ENCODE results near the gene ADNP2.

The ADNP2 gene

DNA sequence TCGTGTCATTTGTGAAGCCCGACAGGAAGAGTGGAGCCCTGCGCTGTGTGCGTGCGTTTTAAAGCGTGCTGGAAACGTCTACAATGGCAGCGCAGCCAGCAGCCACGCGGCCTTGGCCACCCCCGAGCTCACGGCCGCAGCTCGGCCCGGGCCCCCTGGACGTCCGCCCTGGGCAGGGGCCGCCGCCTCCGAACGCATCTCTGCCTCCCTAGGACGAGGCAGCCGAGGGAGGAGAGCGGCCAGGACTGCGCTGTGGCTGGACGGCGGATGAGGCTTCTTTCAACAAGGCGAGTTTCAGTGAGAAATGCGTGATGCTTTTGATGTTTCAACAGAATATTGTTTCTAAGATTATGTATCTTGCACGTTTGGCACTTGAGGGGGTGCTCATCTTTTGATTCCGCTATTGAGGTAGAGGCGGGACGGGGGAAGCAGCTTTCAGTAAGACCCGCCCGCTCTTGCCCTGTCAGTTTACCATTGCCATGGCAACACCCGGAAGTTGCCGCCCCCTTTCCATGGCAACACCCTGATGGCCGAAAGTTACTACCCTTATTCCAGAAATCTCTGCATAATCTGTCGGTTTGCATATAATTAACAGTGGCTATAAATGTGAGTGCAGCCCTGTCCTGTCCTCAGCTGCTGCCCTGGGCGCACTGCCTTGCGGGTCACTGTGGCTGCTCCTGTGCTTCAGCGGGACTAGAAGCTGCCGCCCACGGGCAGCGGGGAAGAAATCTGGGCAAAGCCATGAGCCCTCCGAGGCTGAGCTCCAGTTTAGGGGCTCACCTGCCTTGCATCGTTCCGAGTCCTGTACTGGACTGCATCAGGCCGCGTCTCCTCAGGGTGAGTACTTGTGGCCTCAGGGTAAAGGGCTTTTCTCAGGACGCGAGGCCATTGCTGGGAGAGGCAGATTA lies 38.6 kb downstream of the ADNP2 start:
- peaks cover 60% of the 10 kb centered on the region for H3K36me3 ChIP-seq (ENCODE audit: control insufficient read depth, insufficient read depth, low read length)
- H3K9ac ChIP-seq (ENCODE audit: low read length), result no peak overlapping the region
- H3K27ac ChIP-seq (ENCODE audit: low read depth, low read length), result no peak overlapping the region
- H3K4me1 ChIP-seq (ENCODE audit: control insufficient read depth, insufficient read depth, low read length), result no peaks in the 10 kb centered on the region
- H3K27me3 ChIP-seq (ENCODE audit: control insufficient read depth, insufficient read depth, low read length), result no peaks in the 10 kb centered on the region
- H3K9me3 ChIP-seq (ENCODE audit: control insufficient read depth, insufficient read depth, low read depth, low read length), result no peaks in the 10 kb centered on the region
- H3K4me3 ChIP-seq (ENCODE audit: low read depth, low read length), result peak overlapping the region; percentile 54; the same call in 1 of the 2 replicates

- no peak overlapping the region for H3K27ac ChIP-seq (ENCODE audit: low read depth, low read length)
- H3K9ac ChIP-seq (ENCODE audit: low read length), result no peak overlapping the region
- no peaks in the 10 kb centered on the region for H3K9me3 ChIP-seq (ENCODE audit: control insufficient read depth, insufficient read depth, low read depth, low read length)
- peaks cover 56% of the 10 kb centered on the region for H3K36me3 ChIP-seq (ENCODE audit: control insufficient read depth, insufficient read depth, low read length)
- no peaks in the 10 kb centered on the region for H3K4me1 ChIP-seq (ENCODE audit: control insufficient read depth, insufficient read depth, low read length)
- peak overlapping the region; percentile 54; the same call in 1 of the 2 replicates for H3K4me3 ChIP-seq (ENCODE audit: low read depth, low read length)
- H3K27me3 ChIP-seq (ENCODE audit: control insufficient read depth, insufficient read depth, low read length), result no peaks in the 10 kb centered on the region
Observed at GRCh38 chr18:80148326-80149199, 39.5 kb downstream of the ADNP2 start.

- no peak overlapping the region for H3K9ac ChIP-seq (ENCODE audit: low read length)
- H3K36me3 ChIP-seq (ENCODE audit: control insufficient read depth, insufficient read depth, low read length), result peaks cover 49% of the 10 kb centered on the region
- H3K27me3 ChIP-seq (ENCODE audit: control insufficient read depth, insufficient read depth, low read length), result no peaks in the 10 kb centered on the region
- H3K4me3 ChIP-seq (ENCODE audit: low read depth, low read length), result no peak overlapping the region
- no peaks in the 10 kb centered on the region for H3K4me1 ChIP-seq (ENCODE audit: control insufficient read depth, insufficient read depth, low read length)
- H3K9me3 ChIP-seq (ENCODE audit: control insufficient read depth, insufficient read depth, low read depth, low read length), result no peaks in the 10 kb centered on the region
- H3K27ac ChIP-seq (ENCODE audit: low read depth, low read length), result no peak overlapping the region
Observed at GRCh38 chr18:80149667-80150066, 40.6 kb downstream of the ADNP2 start.

- Histone ChIP-seq H3K36me3 (ENCODE audit: control insufficient read depth, insufficient read depth, low read length) (peaks cover 22% of the 10 kb centered on the region; the same call in 1 of the 2 replicates), H3K9me3 (ENCODE audit: control insufficient read depth, insufficient read depth, low read depth, low read length) (no peaks in the 10 kb centered on the region), H3K4me1 (ENCODE audit: control insufficient read depth, insufficient read depth, low read length) (no peaks in the 10 kb centered on the region)
Observed at GRCh38 chr18:80154293-80154692, 45.2 kb downstream of the ADNP2 start.

DNA sequence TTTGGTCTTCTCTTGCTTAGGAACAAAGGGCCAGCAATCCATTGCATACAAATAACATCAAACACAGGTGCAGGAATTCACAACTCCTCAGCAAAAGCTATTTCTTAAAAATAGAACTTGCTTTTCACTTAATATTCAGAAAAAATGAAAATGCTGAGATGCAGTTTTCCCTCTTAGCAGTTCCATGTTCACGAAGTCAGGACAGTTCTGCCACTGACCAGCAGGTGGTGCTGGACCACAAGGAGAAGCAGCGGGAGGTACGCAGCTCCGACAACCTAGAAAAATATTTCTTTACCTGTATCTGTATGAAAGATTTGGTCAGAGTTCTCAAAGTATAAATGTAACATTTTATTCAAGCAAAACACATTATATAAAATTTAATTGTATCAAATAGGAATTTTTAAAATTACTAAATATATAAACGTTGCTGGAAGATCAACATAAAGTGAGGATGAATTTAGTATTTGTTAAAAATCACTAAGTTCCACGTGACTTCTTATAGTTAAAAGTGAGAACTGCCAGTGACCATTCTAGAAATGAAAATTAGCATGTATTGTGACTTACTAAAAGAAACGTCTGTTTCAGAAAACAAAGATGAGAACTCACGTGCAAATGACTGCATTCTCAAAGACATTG lies 48.8 kb downstream of the ADNP2 start:
- Histone ChIP-seq H3K27ac (ENCODE audit: low read depth, low read length) (no peak overlapping the region), H3K4me1 (ENCODE audit: control insufficient read depth, insufficient read depth, low read length) (no peaks in the 10 kb centered on the region), H3K27me3 (ENCODE audit: control insufficient read depth, insufficient read depth, low read length) (no peaks in the 10 kb centered on the region; the same call in 1 of the 2 replicates), H3K9ac (ENCODE audit: low read length) (no peak overlapping the region), H3K9me3 (ENCODE audit: control insufficient read depth, insufficient read depth, low read depth, low read length) (peaks cover 4% of the 10 kb centered on the region; the same call in 1 of the 2 replicates), H3K4me3 (ENCODE audit: low read depth, low read length) (no peak overlapping the region), H3K36me3 (ENCODE audit: control insufficient read depth, insufficient read depth, low read length) (peaks cover 15% of the 10 kb centered on the region; the same call in 1 of the 2 replicates)

More at GRCh38 chr18:80154293-80154692, 45.2 kb downstream of the ADNP2 start:
- H3K4me3 ChIP-seq (ENCODE audit: low read depth, low read length), result no peak overlapping the region
- H3K9ac ChIP-seq (ENCODE audit: low read length), result no peak overlapping the region
- H3K27me3 ChIP-seq (ENCODE audit: control insufficient read depth, insufficient read depth, low read length), result no peaks in the 10 kb centered on the region
- H3K27ac ChIP-seq (ENCODE audit: low read depth, low read length), result no peak overlapping the region

- Histone ChIP-seq H3K9ac (ENCODE audit: low read length) (no peak overlapping the region), H3K4me3 (ENCODE audit: low read depth, low read length) (no peak overlapping the region), H3K27ac (ENCODE audit: low read depth, low read length) (no peak overlapping the region), H3K27me3 (ENCODE audit: control insufficient read depth, insufficient read depth, low read length) (no peaks in the 10 kb centered on the region; the same call in 1 of the 2 replicates), H3K36me3 (ENCODE audit: control insufficient read depth, insufficient read depth, low read length) (peaks cover 20% of the 10 kb centered on the region; the same call in 1 of the 2 replicates), H3K9me3 (ENCODE audit: control insufficient read depth, insufficient read depth, low read depth, low read length) (peaks cover 10% of the 10 kb centered on the region), H3K4me1 (ENCODE audit: control insufficient read depth, insufficient read depth, low read length) (no peaks in the 10 kb centered on the region)
Observed at GRCh38 chr18:80158365-80158764, 49.3 kb downstream of the ADNP2 start.

GRCh38 chr18:80159713-80160636 lies 50.9 kb downstream of the ADNP2 start:
- Histone ChIP-seq H3K27me3 (ENCODE audit: control insufficient read depth, insufficient read depth, low read length) (no peaks in the 10 kb centered on the region; the same call in 1 of the 2 replicates), H3K4me3 (ENCODE audit: low read depth, low read length) (peak overlapping the region; percentile 51; the same call in 1 of the 2 replicates), H3K27ac (ENCODE audit: low read depth, low read length) (no peak overlapping the region), H3K4me1 (ENCODE audit: control insufficient read depth, insufficient read depth, low read length) (no peaks in the 10 kb centered on the region), H3K9me3 (ENCODE audit: control insufficient read depth, insufficient read depth, low read depth, low read length) (peaks cover 23% of the 10 kb centered on the region), H3K36me3 (ENCODE audit: control insufficient read depth, insufficient read depth, low read length) (peaks cover 20% of the 10 kb centered on the region; the same call in 1 of the 2 replicates), H3K9ac (ENCODE audit: low read length) (no peak overlapping the region)

DNA sequence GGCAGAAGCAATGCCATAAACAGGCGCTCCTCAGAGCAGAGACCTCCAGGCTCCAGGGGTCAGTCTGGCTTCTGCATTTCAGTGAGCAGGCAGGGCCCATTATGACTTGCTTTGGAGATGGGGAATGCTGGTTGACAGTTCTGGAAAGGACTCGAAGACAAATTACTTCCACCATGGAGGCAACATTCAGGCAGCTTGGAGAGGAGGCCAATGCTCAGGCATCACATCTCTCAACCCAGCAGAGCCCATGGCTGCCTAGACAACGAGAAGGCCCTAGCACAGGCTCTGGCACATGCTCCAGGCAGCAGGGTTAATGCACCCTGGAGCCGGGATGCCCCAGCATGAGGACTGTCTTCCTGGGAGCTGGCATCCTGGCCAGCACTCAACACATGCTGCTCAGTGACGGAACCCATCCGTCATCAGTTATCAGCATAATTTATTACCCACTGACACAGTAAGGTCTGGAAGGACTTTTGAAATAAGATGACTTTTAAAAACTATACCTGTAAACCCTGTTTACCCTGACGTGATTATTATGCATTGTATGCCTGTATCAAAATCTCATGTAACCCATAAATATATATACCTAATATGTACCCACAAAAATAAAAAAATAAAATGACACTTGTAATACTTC lies 52.8 kb downstream of the ADNP2 start:
- H3K9ac ChIP-seq (ENCODE audit: low read length), result no peak overlapping the region
- no peak overlapping the region for H3K27ac ChIP-seq (ENCODE audit: low read depth, low read length)
- peaks cover 33% of the 10 kb centered on the region for H3K9me3 ChIP-seq (ENCODE audit: control insufficient read depth, insufficient read depth, low read depth, low read length)
- no peaks in the 10 kb centered on the region; the same call in 1 of the 2 replicates for H3K27me3 ChIP-seq (ENCODE audit: control insufficient read depth, insufficient read depth, low read length)
- no peak overlapping the region for H3K4me3 ChIP-seq (ENCODE audit: low read depth, low read length)
- peaks cover 17% of the 10 kb centered on the region; the same call in 1 of the 2 replicates for H3K36me3 ChIP-seq (ENCODE audit: control insufficient read depth, insufficient read depth, low read length)
- no peaks in the 10 kb centered on the region for H3K4me1 ChIP-seq (ENCODE audit: control insufficient read depth, insufficient read depth, low read length)

DNA sequence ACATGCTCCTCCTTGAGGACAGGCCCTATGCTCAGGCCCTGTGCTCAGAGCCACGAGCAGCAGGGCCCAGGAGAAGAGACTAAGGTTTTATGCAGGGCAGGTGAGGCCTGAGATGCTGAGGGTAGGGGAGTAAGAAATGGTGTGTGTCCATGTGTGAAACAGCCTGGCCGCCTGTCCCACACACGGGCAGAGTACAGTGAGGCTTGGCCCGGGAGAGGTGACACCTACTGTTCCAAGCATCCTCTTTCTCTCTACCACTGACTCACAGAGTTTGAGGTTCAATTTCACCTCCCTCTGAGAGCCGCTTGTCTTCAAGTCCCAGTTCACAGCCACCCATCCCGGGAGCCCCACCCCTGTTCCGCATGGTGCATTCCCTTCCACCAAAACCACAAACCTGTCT lies 54.1 kb downstream of the ADNP2 start:
- Histone ChIP-seq H3K9me3 (ENCODE audit: control insufficient read depth, insufficient read depth, low read depth, low read length) (peaks cover 33% of the 10 kb centered on the region), H3K9ac (ENCODE audit: low read length) (no peak overlapping the region), H3K4me1 (ENCODE audit: control insufficient read depth, insufficient read depth, low read length) (no peaks in the 10 kb centered on the region), H3K27me3 (ENCODE audit: control insufficient read depth, insufficient read depth, low read length) (no peaks in the 10 kb centered on the region; the same call in 1 of the 2 replicates), H3K27ac (ENCODE audit: low read depth, low read length) (no peak overlapping the region), H3K4me3 (ENCODE audit: low read depth, low read length) (no peak overlapping the region), H3K36me3 (ENCODE audit: control insufficient read depth, insufficient read depth, low read length) (peaks cover 17% of the 10 kb centered on the region; the same call in 1 of the 2 replicates)

Measured in HUES6 (cell line).